Measurements from ENCODE around the gene KMT2B. TPM values are rescaled to one million over a fixed set of nuclear protein-coding genes. Genes with fewer than 3 reads are reported as not detected.

Gene KMT2B
- total and polyA plus RNA-seq, 2 of the 8 experiments (the other 6 are each of a cell fraction or from before 2014, with no cell fraction given): 26.7 to 38.6 TPM

DNA sequence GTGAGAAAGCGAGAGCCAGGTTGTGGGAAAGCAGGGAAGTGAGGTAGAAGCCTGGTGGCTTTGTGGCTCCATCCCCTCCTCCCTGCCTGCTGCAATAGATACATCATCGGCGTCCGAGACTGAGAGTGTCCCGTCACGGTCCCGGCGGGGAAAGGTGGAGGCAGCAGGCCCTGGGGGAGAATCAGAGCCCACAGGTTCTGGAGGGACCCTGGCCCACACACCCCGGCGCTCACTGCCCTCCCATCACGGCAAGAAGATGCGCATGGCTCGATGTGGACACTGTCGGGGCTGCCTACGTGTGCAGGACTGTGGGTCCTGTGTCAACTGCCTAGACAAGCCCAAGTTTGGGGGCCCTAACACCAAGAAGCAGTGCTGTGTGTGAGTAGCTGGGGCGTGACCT is 5.1 kb downstream of the KMT2B start:
- peaks cover 7 to 16% of the 10 kb centered on the region in 2 experiments for H4K20me1 ChIP-seq (replicated peaks in 1 of 2; ENCODE audit: control insufficient read depth in 1 of 2, insufficient read depth in 2 of 2, low read length in 2 of 2)
- H2BK20ac ChIP-seq (ENCODE audit: low read length): no peak overlapping the region
- FAIRE-seq (no peak), DNase-seq (ENCODE audit: low read depth in 1 of 2, low spot score in 2 of 2) (no peak)
- H3K9me3 ChIP-seq (ENCODE audit: insufficient read depth in 2 of 2, low read depth in 1 of 2, low read length in 1 of 2): no peaks in the 10 kb centered on the region
- no peak overlapping the region for H2AK5ac ChIP-seq (ENCODE audit: low read depth, low read length)
- no peak overlapping the region for H3K4ac ChIP-seq (replicated peaks; ENCODE audit: insufficient read length, low read depth, low read length)
- H3K14ac ChIP-seq (ENCODE audit: insufficient read length): no peak overlapping the region
- H4K91ac ChIP-seq (replicated peaks; ENCODE audit: insufficient read length, low read length): no peak overlapping the region
- no peak overlapping the region for H2BK120ac ChIP-seq (replicated peaks; ENCODE audit: low read depth, low read length)
- peaks cover 3% of the 10 kb centered on the region; the same call in 1 of the 2 replicates for H3K23me2 ChIP-seq (ENCODE audit: low read depth, low read length)
- ChIA-PET CTCF (ENCODE audit: partially characterized antibody) (interaction anchor here (0.7 to 11.8 kb wide), 3 partner anchors 15 to 167 kb away, joined by 3 to 80 read pairs (median 3); partner anchors contain the start of gene IGFLR1), POLR2A (ENCODE audit: partially characterized antibody) (interaction anchor here (1.7 to 6.1 kb wide), 4 partner anchors 10 to 17 kb away, joined by 5 to 54 read pairs (median 24); no protein-coding TSS in a partner anchor)
- no peak overlapping the region for H2AFZ ChIP-seq (ENCODE audit: low read length)
- no peaks in the 10 kb centered on the region for H3K27me3 ChIP-seq (replicated peaks in 1 of 4; ENCODE audit: control insufficient read depth in 3 of 4, extremely low read depth in 1 of 4, insufficient read depth in 3 of 4, low read length in 3 of 4)
- no peak overlapping the region for H3K23ac ChIP-seq (ENCODE audit: insufficient read length)
- peaks cover 0 to 20% of the 10 kb centered on the region in 2 experiments; a peak in 2 of 4 replicates for H3K79me2 ChIP-seq (ENCODE audit: control insufficient read depth in 1 of 2, insufficient read depth in 2 of 2, low read length in 2 of 2)
- H3K9ac ChIP-seq (replicated peaks in 1 of 4; ENCODE audit: extremely low read depth in 1 of 4, low read depth in 3 of 4, low read length in 3 of 4): no peak overlapping the region
- H4K5ac ChIP-seq (ENCODE audit: insufficient read length, low read depth, low read length): no peak overlapping the region
- WGBS, 2 experiments (ENCODE audit: extremely low coverage in 1 of 2, insufficient coverage in 1 of 2, insufficient read length in 1 of 2, insufficient replicate concordance in 2 of 2, low coverage in 1 of 2, low lambda C conversion rate in 2 of 2, missing lambda C conversion rate in 1 of 2): 97% methylated on average over 15 of the region's 16 CpGs; no CpG with 5 or more reads in 1 of the 2 experiments
- no peak overlapping the region for H3K4me3 ChIP-seq (ENCODE audit: extremely low read depth in 1 of 4, insufficient read depth in 2 of 4, low read depth in 3 of 4, low read length in 4 of 4)
- peaks cover 8% of the 10 kb centered on the region for H3K79me1 ChIP-seq (ENCODE audit: low read depth, low read length)
- H2BK5ac ChIP-seq (ENCODE audit: low read depth, low read length): no peak overlapping the region
- H3K36me3 ChIP-seq (ENCODE audit: control insufficient read depth in 2 of 4, insufficient read depth in 4 of 4, low read length in 3 of 4): peaks cover 36 to 58% (median 50%) of the 10 kb centered on the region in 4 experiments
- no peak overlapping the region for H2BK12ac ChIP-seq (ENCODE audit: low read depth, low read length)
- TF ChIP-seq RAD21 (IDR thresholded peaks at IDR 0.05 in 1 of 2, conservative IDR thresholded peaks at IDR 0.05 in 1 of 2; ENCODE audit: low read depth in 2 of 2, low read length in 2 of 2) (no peak), SP4 (IDR thresholded peaks at IDR 0.05; ENCODE audit: low read length) (no peak), NRF1 (IDR thresholded peaks at IDR 0.05; ENCODE audit: low read depth, low read length) (no peak), GABPA (IDR thresholded peaks at IDR 0.05; ENCODE audit: borderline replicate concordance, insufficient read depth, low read length) (no peak), NANOG (IDR thresholded peaks at IDR 0.05; ENCODE audit: insufficient read depth, low read depth, low read length, poor library complexity, severe bottlenecking) (no peak)
- TF ChIP-seq, protein P1, sequence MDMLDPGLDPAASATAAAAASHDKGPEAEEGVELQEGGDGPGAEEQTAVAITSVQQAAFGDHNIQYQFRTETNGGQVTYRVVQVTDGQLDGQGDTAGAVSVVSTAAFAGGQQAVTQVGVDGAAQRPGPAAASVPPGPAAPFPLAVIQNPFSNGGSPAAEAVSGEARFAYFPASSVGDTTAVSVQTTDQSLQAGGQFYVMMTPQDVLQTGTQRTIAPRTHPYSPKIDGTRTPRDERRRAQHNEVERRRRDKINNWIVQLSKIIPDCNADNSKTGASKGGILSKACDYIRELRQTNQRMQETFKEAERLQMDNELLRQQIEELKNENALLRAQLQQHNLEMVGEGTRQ (IDR thresholded peaks at IDR 0.05; ENCODE audit: low read length): no peak
- no peak overlapping the region for H3K27ac ChIP-seq (ENCODE audit: low read depth, low read length)
- H2BK15ac ChIP-seq (ENCODE audit: low read length): no peak overlapping the region
- H3K4me1 ChIP-seq (replicated peaks in 1 of 4; ENCODE audit: control insufficient read depth in 3 of 4, insufficient read depth in 4 of 4, low read length in 3 of 4): peaks cover 0 to 5% (median under 1%) of the 10 kb centered on the region in 4 experiments; a peak in 2 of 7 replicates
- no peak overlapping the region for H3K4me2 ChIP-seq (ENCODE audit: insufficient read depth in 1 of 2, low read depth in 2 of 2, low read length in 2 of 2)
- H3K56ac ChIP-seq (replicated peaks; ENCODE audit: insufficient read length, low read depth, low read length): no peak overlapping the region
- no peak overlapping the region for H4K8ac ChIP-seq (ENCODE audit: extremely low read depth, insufficient read depth, low read length)
- no peak overlapping the region for H3K18ac ChIP-seq (ENCODE audit: extremely low read depth, low read length)

All from H1 (cell line).